ENCODE data around the gene SBDS.

GRCh38 chr7:67022511-67022910 lies 27.1 kb upstream of the SBDS start:
- no peak for TF ChIP-seq CTCF (optimal IDR thresholded peaks at IDR 0.05 in 1 of 3, IDR thresholded peaks at IDR 0.05 in 1 of 3, conservative IDR thresholded peaks at IDR 0.05 in 1 of 3; ENCODE audit: extremely low read depth in 1 of 3, insufficient read depth in 2 of 3, low read length in 3 of 3)
- no peak for TF ChIP-seq EZH2 (IDR thresholded peaks at IDR 0.05; ENCODE audit: low read length)

Data from keratinocyte (primary cell).